PC-3 (cell line): ENCODE data around the gene TSHZ2.

Experiments
- EZH2 ChIP-seq: fragments of 300-600 bp; sonication (generic); IDR thresholded peaks from one replicate; pipeline ENCODE4 v1.6.1; 2017; ENCODE audit warnings: antibody characterized with exemption, mild to moderate bottlenecking, low read length; ENCODE audit not compliant: unreplicated experiment
- EZH2phosphoT487 ChIP-seq: fragments of 300-600 bp; sonication (generic); IDR thresholded peaks from 2 replicates; pipeline ENCODE4 v1.6.1; 2018; ENCODE audit warnings: mild to moderate bottlenecking, antibody characterized with exemption, low read length, borderline replicate concordance
- TF ChIP-seq, protein P1 (sequence below): fragments of 300-600 bp; sonication (generic); conservative IDR thresholded peaks from 2 replicates; pipeline ENCODE4 v1.5.1; 2017; ENCODE audit warnings: antibody characterized with exemption, low read depth, mild to moderate bottlenecking, low read length

DNA sequence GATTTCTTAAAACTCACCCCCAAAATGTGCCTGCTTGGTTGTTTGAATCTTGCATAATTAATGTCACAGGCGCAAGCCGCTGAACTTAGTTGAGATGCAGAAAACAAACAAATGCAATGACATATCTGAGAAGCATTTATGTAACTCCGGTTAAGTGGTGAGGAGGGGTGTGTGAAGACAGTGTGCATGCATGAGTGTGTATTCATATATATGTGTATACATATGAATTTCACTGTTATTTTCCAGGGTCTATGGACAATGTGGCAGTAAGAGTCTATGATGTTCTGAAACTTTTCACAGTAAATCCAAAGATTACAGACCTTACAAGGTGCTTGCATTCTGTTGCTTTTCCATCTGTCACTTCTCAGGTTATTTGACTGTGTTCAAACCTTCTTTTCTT lies 518.5 kb downstream of the TSHZ2 start:
- TF ChIP-seq, protein P1, sequence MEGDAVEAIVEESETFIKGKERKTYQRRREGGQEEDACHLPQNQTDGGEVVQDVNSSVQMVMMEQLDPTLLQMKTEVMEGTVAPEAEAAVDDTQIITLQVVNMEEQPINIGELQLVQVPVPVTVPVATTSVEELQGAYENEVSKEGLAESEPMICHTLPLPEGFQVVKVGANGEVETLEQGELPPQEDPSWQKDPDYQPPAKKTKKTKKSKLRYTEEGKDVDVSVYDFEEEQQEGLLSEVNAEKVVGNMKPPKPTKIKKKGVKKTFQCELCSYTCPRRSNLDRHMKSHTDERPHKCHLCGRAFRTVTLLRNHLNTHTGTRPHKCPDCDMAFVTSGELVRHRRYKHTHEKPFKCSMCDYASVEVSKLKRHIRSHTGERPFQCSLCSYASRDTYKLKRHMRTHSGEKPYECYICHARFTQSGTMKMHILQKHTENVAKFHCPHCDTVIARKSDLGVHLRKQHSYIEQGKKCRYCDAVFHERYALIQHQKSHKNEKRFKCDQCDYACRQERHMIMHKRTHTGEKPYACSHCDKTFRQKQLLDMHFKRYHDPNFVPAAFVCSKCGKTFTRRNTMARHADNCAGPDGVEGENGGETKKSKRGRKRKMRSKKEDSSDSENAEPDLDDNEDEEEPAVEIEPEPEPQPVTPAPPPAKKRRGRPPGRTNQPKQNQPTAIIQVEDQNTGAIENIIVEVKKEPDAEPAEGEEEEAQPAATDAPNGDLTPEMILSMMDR = no peak
- no peak for TF ChIP-seq EZH2phosphoT487
- no peak for TF ChIP-seq EZH2
